Activated naive CD4-positive, alpha-beta T cell treated with anti-CD3 and anti-CD28 coated beads, Interleukin-2, amount 50 U/mL, for 72 hours (primary cell): ENCODE measurements around the gene CABP4. TPM values are rescaled to one million over a fixed set of nuclear protein-coding genes. Genes with fewer than 3 reads are reported as not detected.
"Not testable (repeated sequence)": the region's sequence is repeated elsewhere in the genome, so short reads cannot be mapped to it uniquely, and the experiment has no call there.

Source experiments
- ATAC-seq, 2 donors: fragments of 150-1000 bp; cut with Tn5 transposase; 2 replicates each; pipeline ENCODE4 v1.10.0; 2021; ENCODE audit warnings: mild to moderate bottlenecking in 2 of 2, moderate library complexity in 2 of 2
- DNase-seq, 2 donors: peaks; one replicate each; pipeline ENCODE4 v3.0.0; 2021 to 2022; ENCODE audit warnings: low spot score in 2 of 2
- H3K27ac Mint-ChIP-seq, 2 donors: one replicate each; pipeline ENCODE4 v1.8.0; 2022; ENCODE audit warnings: mild to moderate bottlenecking in 2 of 2, mixed read lengths in 2 of 2
- H3K36me3 Mint-ChIP-seq, 2 donors: one replicate each; pipeline ENCODE4 v1.8.0; 2022; ENCODE audit warnings: mixed read lengths in 2 of 2
- H3K9me3 Mint-ChIP-seq, 2 donors: one replicate each; pipeline ENCODE4 v1.8.0; 2022; ENCODE audit warnings: mixed read lengths in 2 of 2
- total RNA-seq, 2 donors: library from RNA; stranded (reverse); gene quantifications; one replicate each; pipeline ENCODE4 v1.2.3, GENCODE V29; 2022

CABP4 gene
- total RNA-seq, 2 donors from 2014 or later: 1.7 to 2.8 TPM

GRCh38 chr11:67477344-67478050 lies 22.3 kb downstream of the CABP4 start:
- not testable (repeated sequence) for DNase-seq, H3K27ac Mint-ChIP-seq, H3K9me3 Mint-ChIP-seq, ATAC-seq, H3K36me3 Mint-ChIP-seq

GRCh38 chr11:67482275-67482826 lies 27.2 kb downstream of the CABP4 start:
- DNase-seq (no peak), ATAC-seq (no peak)
- H3K36me3 Mint-ChIP-seq: peaks cover 29 to 33% of the 10 kb centered on the region in 2 donors
- H3K9me3 Mint-ChIP-seq: peaks cover 0 to 6% of the 10 kb centered on the region in 2 donors
- H3K27ac Mint-ChIP-seq: peak overlapping the region; percentile 91 to 95

- Mint-ChIP-seq H3K9me3 (peaks cover 0 to 9% of the 10 kb centered on the region in 2 donors), H3K36me3 (peaks cover 33 to 34% of the 10 kb centered on the region in 2 donors), H3K27ac (peak within 1 kb of the TSS; percentile 91 to 95)
- peak; percentile 65 to 68 for ATAC-seq
- DNase-seq: peak; percentile 97 to 98
Measured at GRCh38 chr11:67482827-67483798, 28.0 kb downstream of the CABP4 start, which contains the start of gene AIP. Gene AIP, plus strand, starts transcription at chr11:67483026. Its CDS starts 133 bp downstream, at chr11:67483159.

GRCh38 chr11:67483831-67484665 lies 28.9 kb downstream of the CABP4 start:
- peak; percentile 7 to 23 for ATAC-seq
- H3K27ac Mint-ChIP-seq: peak overlapping the region; percentile 91 to 95
- peaks cover 0 to 9% of the 10 kb centered on the region in 2 donors for H3K9me3 Mint-ChIP-seq

GRCh38 chr11:67484847-67485311 lies 29.7 kb downstream of the CABP4 start:
- DNase-seq: peak; percentile 69 to 75
- ATAC-seq: peak; percentile 6 to 17
- peaks cover 37 to 45% of the 10 kb centered on the region in 2 donors for H3K36me3 Mint-ChIP-seq

More at GRCh38 chr11:67483831-67484665, 28.9 kb downstream of the CABP4 start:
- peaks cover 33 to 39% of the 10 kb centered on the region in 2 donors for H3K36me3 Mint-ChIP-seq
- DNase-seq: peak; percentile 43 to 66

GRCh38 chr11:67485873-67486361 lies 30.8 kb downstream of the CABP4 start:
- Mint-ChIP-seq H3K27ac (peak overlapping the region; percentile 91 to 95), H3K36me3 (peaks cover 38 to 46% of the 10 kb centered on the region in 2 donors)
- ATAC-seq: peak in 1 of 2 donors; percentile 13
- DNase-seq: peak; percentile 68 to 73
- H3K9me3 Mint-ChIP-seq: not testable (repeated sequence)

More at GRCh38 chr11:67484847-67485311, 29.7 kb downstream of the CABP4 start:
- H3K27ac Mint-ChIP-seq: peak overlapping the region; percentile 91 to 95
- H3K9me3 Mint-ChIP-seq: peaks cover 0 to 9% of the 10 kb centered on the region in 2 donors

- Mint-ChIP-seq H3K36me3 (peaks cover 38 to 46% of the 10 kb centered on the region in 2 donors), H3K9me3 (peaks cover 0 to 9% of the 10 kb centered on the region in 2 donors), H3K27ac (peak overlapping the region; percentile 91 to 95)
- ATAC-seq (peak; percentile 8 to 41), DNase-seq (peak; percentile 60 to 87)
Measured at GRCh38 chr11:67486481-67487195, 31.5 kb downstream of the CABP4 start.

GRCh38 chr11:67489203-67489884 lies 34.2 kb downstream of the CABP4 start:
- H3K9me3 Mint-ChIP-seq: peaks cover 0 to 9% of the 10 kb centered on the region in 2 donors
- H3K36me3 Mint-ChIP-seq: peaks cover 19 to 34% of the 10 kb centered on the region in 2 donors
- DNase-seq (no peak), ATAC-seq (no peak)
- peak overlapping the region; percentile 91 to 96 for H3K27ac Mint-ChIP-seq

GRCh38 chr11:67489885-67490726 lies 35.0 kb downstream of the CABP4 start:
- DNase-seq: peak in 1 of 2 donors; percentile 55
- H3K27ac Mint-ChIP-seq: peak overlapping the region; percentile 91 to 96
- no peak for ATAC-seq
- peaks cover 0 to 9% of the 10 kb centered on the region in 2 donors for H3K9me3 Mint-ChIP-seq
- H3K36me3 Mint-ChIP-seq: peaks cover 13 to 29% of the 10 kb centered on the region in 2 donors

GRCh38 chr11:67490727-67491065 lies 35.5 kb downstream of the CABP4 start:
- no peak for ATAC-seq
- H3K36me3 Mint-ChIP-seq: peaks cover 13 to 29% of the 10 kb centered on the region in 2 donors
- H3K27ac Mint-ChIP-seq: peak overlapping the region; percentile 89 to 91
- DNase-seq: no peak
- peaks cover 0 to 9% of the 10 kb centered on the region in 2 donors for H3K9me3 Mint-ChIP-seq

- H3K36me3 Mint-ChIP-seq: peaks cover 7 to 22% of the 10 kb centered on the region in 2 donors
- DNase-seq (peak in 1 of 2 donors; percentile 56), ATAC-seq (no peak)
- peaks cover 0 to 4% of the 10 kb centered on the region in 2 donors for H3K9me3 Mint-ChIP-seq
- peak overlapping the region in 1 of 2 donors; percentile 89 for H3K27ac Mint-ChIP-seq
Measured at GRCh38 chr11:67491276-67492068, 36.3 kb downstream of the CABP4 start.

GRCh38 chr11:67492069-67492727 lies 37.0 kb downstream of the CABP4 start:
- peak overlapping the region in 1 of 2 donors; percentile 75 for H3K27ac Mint-ChIP-seq
- ATAC-seq (no peak), DNase-seq (no peak)
- peaks cover 0 to 4% of the 10 kb centered on the region in 2 donors for H3K9me3 Mint-ChIP-seq
- peaks cover 5 to 18% of the 10 kb centered on the region in 2 donors for H3K36me3 Mint-ChIP-seq
